ACC112 (cell line): ENCODE measurements around the gene PRMT1.

Experiments
- H2AFZ ChIP-seq: fragments of 200-600 bp; sonication (generic); one replicate; pipeline ENCODE4 v1.6.0; 2017; ENCODE audit warnings: antibody characterized with exemption, low read length; ENCODE audit not compliant: unreplicated experiment
- H3K27ac ChIP-seq: fragments of 200-600 bp; sonication (generic); 2 replicates; pipeline ENCODE4 v1.5.1; 2014; ENCODE audit warnings: low read depth, mild to moderate bottlenecking, antibody characterized with exemption, low read length, moderate library complexity
- H3K27me3 ChIP-seq: fragments of 200-600 bp; sonication (generic); 2 replicates; pipeline ENCODE4 v1.6.1; 2014; ENCODE audit warnings: mild to moderate bottlenecking, antibody characterized with exemption, low read length, moderate library complexity, mixed read lengths; ENCODE audit not compliant: insufficient read depth
- H3K36me3 ChIP-seq: fragments of 200-600 bp; sonication (generic); 2 replicates; pipeline ENCODE4 v1.6.1; 2016; ENCODE audit warnings: mild to moderate bottlenecking, antibody characterized with exemption, low read length, moderate library complexity, mixed read lengths; ENCODE audit not compliant: insufficient read depth
- H3K4me1 ChIP-seq: fragments of 200-600 bp; sonication (generic); one replicate; pipeline ENCODE4 v1.6.1; 2016; ENCODE audit warnings: low read length, mixed read lengths; ENCODE audit not compliant: insufficient read depth, unreplicated experiment, control insufficient read depth
- H3K4me3 ChIP-seq: fragments of 200-600 bp; sonication (generic); 2 replicates; pipeline ENCODE4 v1.5.1; 2014; ENCODE audit warnings: mild to moderate bottlenecking, low read depth, low read length
- H3K79me2 ChIP-seq: fragments of 200-600 bp; sonication (generic); one replicate; pipeline ENCODE4 v1.6.0; 2016; ENCODE audit warnings: low read length; ENCODE audit not compliant: control insufficient read depth, unreplicated experiment, insufficient read depth

PRMT1 gene

GRCh38 chr19:49639401-49640112 lies 37.5 kb upstream of the PRMT1 start:
- Histone ChIP-seq H3K27me3 (no peaks in the 10 kb centered on the region), H2AFZ (no peak overlapping the region), H3K79me2 (peaks cover 38% of the 10 kb centered on the region), H3K36me3 (peaks cover 5% of the 10 kb centered on the region; the same call in 1 of the 2 replicates), H3K27ac (peak overlapping the region; percentile 83), H3K4me3 (peak overlapping the region; percentile 95), H3K4me1 (peaks cover 21% of the 10 kb centered on the region)

GRCh38 chr19:49640113-49640898 lies 36.8 kb upstream of the PRMT1 start, which contains the start of gene RRAS:
RRAS (minus strand) TSS chr19:49640143; CDS start chr19:49640098, 45 bp downstream.
- Histone ChIP-seq H3K4me3 (peak within 1 kb of the TSS; percentile 95), H3K79me2 (peaks cover 45% of the 10 kb centered on the region), H3K27ac (peak within 1 kb of the TSS; percentile 100), H3K36me3 (no peaks in the 10 kb centered on the region), H3K27me3 (no peaks in the 10 kb centered on the region), H2AFZ (no peak within 1 kb of the TSS), H3K4me1 (peaks cover 21% of the 10 kb centered on the region)

- Histone ChIP-seq H2AFZ (no peak within 1 kb of the TSS), H3K4me3 (peak within 1 kb of the TSS; percentile 99), H3K4me1 (peaks cover 21% of the 10 kb centered on the region), H3K36me3 (no peaks in the 10 kb centered on the region), H3K27ac (peak within 1 kb of the TSS; percentile 100), H3K27me3 (no peaks in the 10 kb centered on the region), H3K79me2 (peaks cover 49% of the 10 kb centered on the region)
Observed at GRCh38 chr19:49641688-49642491, 35.2 kb upstream of the PRMT1 start, which contains the start of gene SCAF1. SCAF1 (plus strand) TSS chr19:49642209; CDS start chr19:49645027, 2,818 bp downstream.

DNA sequence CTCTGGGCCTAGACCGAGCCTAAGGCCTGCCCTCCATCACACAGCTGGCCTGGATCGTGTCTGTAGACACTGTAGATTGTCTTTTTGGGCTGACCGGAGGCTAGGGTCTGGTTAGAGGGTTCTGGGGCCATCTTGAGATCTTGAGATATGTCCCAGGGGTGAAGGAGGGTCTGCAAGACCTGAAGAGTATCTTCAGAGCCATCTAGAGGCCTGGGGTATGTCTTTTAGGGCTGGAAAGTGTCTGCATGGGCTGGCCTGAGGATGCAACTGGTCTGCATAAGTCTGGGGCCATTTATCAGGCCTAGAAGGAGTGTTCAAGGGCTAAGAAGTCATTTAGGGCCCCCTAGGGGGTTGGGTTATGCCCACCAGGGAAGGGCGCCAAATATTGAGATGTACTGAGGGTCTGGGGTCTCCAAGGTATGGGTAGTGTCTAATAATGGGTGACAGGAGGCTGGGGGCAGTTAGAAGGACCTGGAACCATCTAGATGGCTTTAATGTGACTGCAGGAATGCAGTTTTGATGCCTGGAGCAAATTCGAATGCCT lies 34.5 kb upstream of the PRMT1 start:
- peak overlapping the region; percentile 100 for H3K27ac ChIP-seq

DNA sequence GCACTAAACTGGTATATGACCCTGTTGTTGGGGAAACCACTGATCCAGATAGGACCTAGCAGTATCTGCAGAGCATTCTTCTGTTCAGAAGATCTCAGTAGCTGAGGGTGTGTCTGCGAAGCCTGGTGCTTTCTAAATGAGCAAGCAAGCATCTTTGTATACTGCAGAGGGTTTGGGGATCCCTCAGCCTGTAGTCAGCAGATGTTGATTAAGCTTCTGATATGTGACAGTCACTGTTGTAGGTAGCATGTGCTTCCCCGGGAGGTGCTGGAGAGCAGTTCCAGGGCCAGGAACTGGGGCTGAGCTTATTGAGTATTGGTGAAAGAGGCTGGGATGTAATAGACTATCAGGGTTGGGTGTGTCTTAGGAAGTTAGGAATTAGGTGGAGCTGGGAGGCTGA lies 33.6 kb upstream of the PRMT1 start:
- no peak overlapping the region for H2AFZ ChIP-seq
- no peak overlapping the region for H3K27ac ChIP-seq
- peaks cover 17% of the 10 kb centered on the region for H3K4me1 ChIP-seq
- H3K36me3 ChIP-seq: no peaks in the 10 kb centered on the region
- H3K27me3 ChIP-seq: no peaks in the 10 kb centered on the region
- H3K79me2 ChIP-seq: peaks cover 48% of the 10 kb centered on the region
- peak overlapping the region; percentile 99 for H3K4me3 ChIP-seq

More for the DNA sequence above, 34.5 kb upstream of the PRMT1 start:
- Histone ChIP-seq H3K36me3 (no peaks in the 10 kb centered on the region), H3K27me3 (no peaks in the 10 kb centered on the region), H2AFZ (no peak overlapping the region), H3K4me1 (peaks cover 21% of the 10 kb centered on the region), H3K4me3 (peak overlapping the region; percentile 99), H3K79me2 (peaks cover 53% of the 10 kb centered on the region)

- peaks cover 14% of the 10 kb centered on the region for H3K4me1 ChIP-seq
- no peak overlapping the region for H2AFZ ChIP-seq
- peaks cover 44% of the 10 kb centered on the region for H3K79me2 ChIP-seq
- no peak overlapping the region for H3K4me3 ChIP-seq
- 0 out of 2 replicates have a peak, but pooled peaks cover 3% of the 10 kb centered on the region for H3K36me3 ChIP-seq
- no peaks in the 10 kb centered on the region for H3K27me3 ChIP-seq
- H3K27ac ChIP-seq: no peak overlapping the region
Observed at GRCh38 chr19:49645592-49645991, 31.5 kb upstream of the PRMT1 start.

- H3K79me2 ChIP-seq: peaks cover 44% of the 10 kb centered on the region
- H3K27ac ChIP-seq: no peak overlapping the region
- no peaks in the 10 kb centered on the region for H3K27me3 ChIP-seq
- 0 out of 2 replicates have a peak, but pooled peaks cover 3% of the 10 kb centered on the region for H3K36me3 ChIP-seq
- peaks cover 14% of the 10 kb centered on the region for H3K4me1 ChIP-seq
- H2AFZ ChIP-seq: no peak overlapping the region
- no peak overlapping the region for H3K4me3 ChIP-seq
Observed at GRCh38 chr19:49645995-49646394, 31.1 kb upstream of the PRMT1 start.

DNA sequence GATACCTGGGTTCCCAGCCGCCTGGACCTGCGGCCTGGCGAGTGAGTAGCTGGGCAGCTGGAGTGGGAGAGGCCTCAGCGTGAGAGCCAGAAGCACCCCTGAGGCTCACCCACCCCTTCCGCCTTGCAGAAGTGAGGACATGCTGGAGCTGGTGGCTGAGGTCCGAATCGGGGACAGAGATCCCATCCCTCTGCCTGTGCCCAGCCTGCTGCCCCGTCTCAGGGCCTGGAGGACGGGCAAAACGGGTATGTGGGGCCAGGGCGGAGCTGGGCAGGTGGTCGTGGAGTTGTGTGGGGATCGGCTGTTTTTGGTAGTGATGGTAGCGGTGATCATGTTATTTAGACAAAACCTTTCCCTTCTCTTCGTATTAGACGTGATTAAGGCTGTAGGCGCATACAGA lies 30.5 kb upstream of the PRMT1 start:
- Histone ChIP-seq H3K4me1 (peaks cover 14% of the 10 kb centered on the region), H3K79me2 (peaks cover 44% of the 10 kb centered on the region), H2AFZ (no peak overlapping the region), H3K27me3 (no peaks in the 10 kb centered on the region), H3K36me3 (0 out of 2 replicates have a peak, but pooled peaks cover 3% of the 10 kb centered on the region), H3K4me3 (no peak overlapping the region), H3K27ac (no peak overlapping the region)

DNA sequence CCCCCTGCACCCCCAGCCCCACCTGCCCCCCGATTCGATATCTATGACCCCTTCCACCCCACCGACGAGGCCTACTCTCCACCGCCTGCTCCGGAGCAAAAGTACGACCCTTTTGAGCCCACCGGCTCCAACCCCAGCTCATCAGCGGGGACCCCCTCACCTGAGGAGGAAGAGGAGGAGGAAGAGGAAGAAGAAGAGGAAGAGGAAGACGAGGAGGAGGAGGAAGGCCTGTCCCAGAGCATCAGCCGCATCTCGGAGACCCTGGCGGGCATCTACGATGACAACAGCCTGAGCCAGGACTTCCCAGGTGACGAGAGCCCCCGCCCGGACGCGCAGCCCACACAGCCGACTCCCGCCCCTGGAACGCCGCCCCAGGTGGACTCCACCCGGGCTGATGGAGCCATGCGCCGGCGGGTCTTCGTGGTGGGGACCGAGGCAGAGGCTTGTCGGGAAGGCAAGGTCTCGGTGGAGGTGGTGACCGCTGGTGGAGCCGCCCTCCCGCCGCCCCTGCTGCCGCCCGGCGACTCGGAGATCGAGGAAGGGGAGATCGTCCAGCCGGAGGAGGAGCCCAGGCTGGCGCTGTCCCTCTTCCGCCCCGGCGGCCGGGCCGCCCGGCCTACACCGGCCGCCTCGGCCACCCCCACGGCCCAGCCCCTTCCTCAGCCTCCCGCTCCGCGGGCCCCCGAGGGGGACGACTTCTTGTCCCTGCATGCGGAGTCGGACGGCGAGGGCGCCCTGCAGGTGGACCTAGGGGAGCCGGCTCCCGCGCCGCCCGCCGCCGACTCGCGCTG lies 25.8 kb upstream of the PRMT1 start:
- no peaks in the 10 kb centered on the region for H3K27me3 ChIP-seq
- H3K4me3 ChIP-seq: no peak overlapping the region
- no peaks in the 10 kb centered on the region for H3K4me1 ChIP-seq
- H2AFZ ChIP-seq: no peak overlapping the region
- H3K79me2 ChIP-seq: peaks cover 8% of the 10 kb centered on the region
- H3K36me3 ChIP-seq: 0 out of 2 replicates have a peak, but pooled peaks cover 3% of the 10 kb centered on the region
- H3K27ac ChIP-seq: no peak overlapping the region
